GM12878 (cell line): Measurements from ENCODE around the gene TBXAS1. TPM values are rescaled to one million over a fixed set of nuclear protein-coding genes. Genes with fewer than 3 reads are reported as not detected.

Experiments
- ATAC-seq: fragments of 200-7000 bp; cut with Tn5 transposase; 3 replicates; pipeline ENCODE4 v1.9.1; 2020; ENCODE audit warnings: mild to moderate bottlenecking, moderate library complexity
- BruUV-seq: library from RNA; stranded (reverse); fragments of 400-500 nt; replicated peaks from 2 replicates; lab custom pipeline; 2021; lab: Mats Ljungman, UMichigan
- CTCF ChIA-PET: fragments of 300-600 bp; sonication (Branson Sonifier 250); formaldehyde crosslinking; extraction: SDS; loops from one replicate; lab custom pipeline; 2021; ENCODE audit warnings: inconsistent platforms; lab: Yijun Ruan, JAX
- POLR2A ChIA-PET: fragments of 350-600 bp; formaldehyde crosslinking; extraction: SDS; loops from one replicate; lab custom pipeline; 2021; ENCODE audit warnings: inconsistent platforms; lab: Charles Lee
- RAD21 ChIA-PET: fragments of 300-600 bp; sonication (Branson Sonifier 250); formaldehyde crosslinking; loops from one replicate; lab custom pipeline; 2023; ENCODE audit warnings: antibody characterized with exemption; ENCODE audit not compliant: unreplicated experiment; lab: Charles Lee
- SMC1A ChIA-PET: fragments of 300-600 bp; sonication (Branson Sonifier 250); formaldehyde crosslinking; loops from one replicate; lab custom pipeline; 2023; ENCODE audit not compliant: unreplicated experiment, uncharacterized antibody; lab: Charles Lee
- DNase-seq: peaks from one replicate; pipeline ENCODE4 v3.0.0-alpha.2; 2011; ENCODE audit warnings: low read depth, low spot score
- FAIRE-seq: peaks from 3 replicates; lab custom pipeline; 2011; peaks lifted over from hg19 to GRCh38; lab: Jason Lieb, UNC
- H2AFZ ChIP-seq: 2 replicates; pipeline ENCODE4 v1.6.0; 2011; ENCODE audit warnings: low read depth, low read length, control low read depth; ENCODE audit not compliant: control insufficient read depth
- H3K27ac ChIP-seq: 2 replicates; pipeline ENCODE4 v1.5.1; 2011; ENCODE audit warnings: control low read depth; ENCODE audit not compliant: control insufficient read depth, insufficient read depth
- H3K27me3 ChIP-seq, 2 experiments: replicated peaks in 1 of 2; 2 replicates each; pipeline versions ENCODE4 v1.6.0 to v1.6.1; 2011; ENCODE audit warnings: low read length in 1 of 2; ENCODE audit not compliant: control insufficient read depth in 2 of 2, insufficient read depth in 2 of 2
- H3K36me3 ChIP-seq, 2 experiments: 2 replicates each; pipeline ENCODE4 v1.5.1; 2011; ENCODE audit warnings: low read length in 1 of 2; ENCODE audit not compliant: control insufficient read depth in 2 of 2, insufficient read depth in 2 of 2
- H3K4me1 ChIP-seq: 2 replicates; pipeline ENCODE4 v1.6.1; 2011; ENCODE audit warnings: mild to moderate bottlenecking, low read length, moderate library complexity, mixed read lengths; ENCODE audit not compliant: control insufficient read depth, insufficient read depth
- H3K4me2 ChIP-seq: 2 replicates; pipeline ENCODE4 v1.6.0; 2011; ENCODE audit warnings: control low read depth; ENCODE audit not compliant: control insufficient read depth, insufficient read depth
- H3K4me3 ChIP-seq: fragments of 200-600 bp; sonication (generic); 2 replicates; pipeline ENCODE4 v1.5.1; 2016
- H3K79me2 ChIP-seq: 2 replicates; pipeline ENCODE4 v1.6.0; 2011; ENCODE audit warnings: low read length; ENCODE audit not compliant: control insufficient read depth, insufficient read depth
- H3K9ac ChIP-seq: 2 replicates; pipeline ENCODE4 v1.8.0; 2011; ENCODE audit warnings: low read length, control low read depth, mixed read lengths; ENCODE audit not compliant: control insufficient read depth, insufficient read depth
- H3K9me3 ChIP-seq: replicated peaks from 3 replicates; pipeline ENCODE4 v1.5.1; 2011; ENCODE audit warnings: mild to moderate bottlenecking, low read length; ENCODE audit not compliant: control insufficient read depth, insufficient read depth
- H4K20me1 ChIP-seq: 2 replicates; pipeline ENCODE4 v1.6.0; 2011; ENCODE audit not compliant: control insufficient read depth, insufficient read depth
- EZH2 ChIP-seq: IDR thresholded peaks from 2 replicates; pipeline ENCODE4 v1.6.1; 2012; ENCODE audit warnings: low read depth, mild to moderate bottlenecking, control low read depth, inconsistent platforms, low read length, borderline replicate concordance; ENCODE audit not compliant: control insufficient read depth
- FOXK2 ChIP-seq: fragments of 450-650 bp; IDR thresholded peaks from 2 replicates; pipeline ENCODE4 v1.6.1; 2017; ENCODE audit warnings: mild to moderate bottlenecking, moderate library complexity
- HDGF ChIP-seq: fragments of 450-650 bp; IDR thresholded peaks from 2 replicates; pipeline ENCODE4 v1.6.1; 2016; ENCODE audit warnings: antibody characterized with exemption
- KLF5 ChIP-seq: fragments of 450-650 bp; IDR thresholded peaks from 2 replicates; pipeline ENCODE4 v1.6.1; 2014; ENCODE audit warnings: mild to moderate bottlenecking; ENCODE audit not compliant: partially characterized antibody
- POU2F2 ChIP-seq: IDR thresholded peaks from 3 replicates; pipeline ENCODE4 v1.6.1; 2011; ENCODE audit warnings: low read depth, mild to moderate bottlenecking, low read length, borderline replicate concordance
- STAT1 ChIP-seq: fragments of 450-650 bp; conservative IDR thresholded peaks from 2 replicates; pipeline ENCODE4 v1.6.1; 2014; ENCODE audit warnings: antibody characterized with exemption, mild to moderate bottlenecking
- STAT3 ChIP-seq: IDR thresholded peaks from 2 replicates; pipeline ENCODE4 v1.6.1; 2011; ENCODE audit warnings: low read depth, low read length, improper control_type of control experiment
- ZNF24 ChIP-seq: fragments of 450-650 bp; IDR thresholded peaks from 2 replicates; pipeline ENCODE4 v1.6.1; 2017; ENCODE audit warnings: antibody characterized with exemption, mild to moderate bottlenecking
- ZNF274 ChIP-seq: IDR thresholded peaks from one replicate; pipeline ENCODE4 v1.8.0; 2011; ENCODE audit not compliant: insufficient read length, insufficient read depth
- ZNF384 ChIP-seq: IDR thresholded peaks from 2 replicates; pipeline ENCODE4 v1.6.1; 2012; ENCODE audit warnings: low read depth, mild to moderate bottlenecking, low read length, improper control_type of control experiment, borderline replicate concordance
- ZZZ3 ChIP-seq: IDR thresholded peaks from 2 replicates; pipeline ENCODE4 v1.6.1; 2011; ENCODE audit warnings: low read depth; ENCODE audit not compliant: control insufficient read depth, insufficient read length
- WGBS: methylation state at CpG from one replicate; pipeline ENCODE4 v1.1.6; 2016; ENCODE audit warnings: low lambda C conversion rate; ENCODE audit not compliant: insufficient replicate concordance, insufficient coverage; ENCODE audit errors: missing lambda C conversion rate; 5-methylcytosine and 5-hydroxymethylcytosine counted together
- in situ Hi-C: fragments of 300-500 bp; cut with MboI; formaldehyde crosslinking; loops from 9 replicates; pipeline ENCODE4 v1.14.3; 2018; ENCODE audit warnings: mixed read lengths
- intact Hi-C: fragments of 100-400 bp; cut with micrococcal nuclease; formaldehyde crosslinking; loops from one replicate; pipeline ENCODE4 v1.14.2; 2022; ENCODE audit not compliant: unreplicated experiment
- polyA plus RNA-seq, 11 experiments: library from polyadenylated mRNA; depleted of rRNA in 4 of 11; unstranded in 6 of 11; stranded (reverse) in 5 of 11; fragments of >200 nt; fragmentation: Nextera tagmentation in 4 of 11; fragmentation: Illumina TruSeq in 1 of 11; extraction: Ambion mirVana in 4 of 11; extraction: Trizol in 1 of 11; gene quantifications; 1 replicate in 1 of 11; 2 replicates in 10 of 11; pipeline versions ENCODE4 v1.2.1 to v1.2.3, GENCODE V29; 2011 to 2016; ENCODE audit warnings: inconsistent platforms in 2 of 11, missing spikeins in 2 of 11, low read depth in 1 of 11
- total RNA-seq, 4 experiments: library from RNA; depleted of rRNA in 3 of 4; stranded (reverse); fragments of >200 nt in 3 of 4; fragmentation: Illumina TruSeq in 1 of 4; extraction: Trizol in 1 of 4; gene quantifications; 2 replicates each; pipeline versions ENCODE4 v1.2.1 to v1.2.3, GENCODE V29; 2013 to 2021
- TF ChIP-seq, protein P1 (sequence below): fragments of 450-650 bp; IDR thresholded peaks from 2 replicates; pipeline ENCODE4 v1.6.1; 2017; ENCODE audit warnings: mild to moderate bottlenecking, moderate library complexity
- TF ChIP-seq, protein P2 (sequence below): fragments of 450-650 bp; IDR thresholded peaks from 2 replicates; pipeline ENCODE4 v1.6.1; 2016; ENCODE audit warnings: mild to moderate bottlenecking, moderate library complexity, borderline replicate concordance
- TF ChIP-seq, protein P3 (sequence below): IDR thresholded peaks from 2 replicates; pipeline ENCODE4 v1.6.1; 2012; ENCODE audit warnings: low read depth, low read length, improper control_type of control experiment

TBXAS1 gene
- total and polyA plus RNA-seq, 10 of the 15 experiments (the other 5 are each of a cell fraction or from before 2014, with no cell fraction given) = 1.5 to 32.7 (median 16.3) TPM

DNA sequence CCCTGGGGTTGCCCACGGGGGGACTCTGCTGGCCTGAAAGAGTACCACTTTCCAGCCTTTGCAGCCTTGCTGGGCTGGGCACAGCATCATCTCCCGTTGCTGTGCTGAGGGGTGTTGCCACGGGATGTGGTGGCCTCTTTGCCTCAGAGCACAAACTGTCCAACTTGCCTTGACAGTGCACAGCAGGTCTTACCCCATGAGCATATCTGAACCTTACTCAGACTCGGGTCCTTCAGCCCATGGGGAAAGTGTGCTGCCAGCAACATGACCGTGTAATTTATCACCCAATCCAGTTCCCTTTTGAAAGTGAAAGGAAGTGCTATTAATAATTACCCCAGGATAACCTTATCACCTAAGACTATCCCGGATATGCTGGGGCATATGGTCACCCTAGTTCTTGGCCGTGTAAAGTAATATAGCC lies 46.8 kb downstream of the TBXAS1 start (continued):
- TF ChIP-seq, protein P1, sequence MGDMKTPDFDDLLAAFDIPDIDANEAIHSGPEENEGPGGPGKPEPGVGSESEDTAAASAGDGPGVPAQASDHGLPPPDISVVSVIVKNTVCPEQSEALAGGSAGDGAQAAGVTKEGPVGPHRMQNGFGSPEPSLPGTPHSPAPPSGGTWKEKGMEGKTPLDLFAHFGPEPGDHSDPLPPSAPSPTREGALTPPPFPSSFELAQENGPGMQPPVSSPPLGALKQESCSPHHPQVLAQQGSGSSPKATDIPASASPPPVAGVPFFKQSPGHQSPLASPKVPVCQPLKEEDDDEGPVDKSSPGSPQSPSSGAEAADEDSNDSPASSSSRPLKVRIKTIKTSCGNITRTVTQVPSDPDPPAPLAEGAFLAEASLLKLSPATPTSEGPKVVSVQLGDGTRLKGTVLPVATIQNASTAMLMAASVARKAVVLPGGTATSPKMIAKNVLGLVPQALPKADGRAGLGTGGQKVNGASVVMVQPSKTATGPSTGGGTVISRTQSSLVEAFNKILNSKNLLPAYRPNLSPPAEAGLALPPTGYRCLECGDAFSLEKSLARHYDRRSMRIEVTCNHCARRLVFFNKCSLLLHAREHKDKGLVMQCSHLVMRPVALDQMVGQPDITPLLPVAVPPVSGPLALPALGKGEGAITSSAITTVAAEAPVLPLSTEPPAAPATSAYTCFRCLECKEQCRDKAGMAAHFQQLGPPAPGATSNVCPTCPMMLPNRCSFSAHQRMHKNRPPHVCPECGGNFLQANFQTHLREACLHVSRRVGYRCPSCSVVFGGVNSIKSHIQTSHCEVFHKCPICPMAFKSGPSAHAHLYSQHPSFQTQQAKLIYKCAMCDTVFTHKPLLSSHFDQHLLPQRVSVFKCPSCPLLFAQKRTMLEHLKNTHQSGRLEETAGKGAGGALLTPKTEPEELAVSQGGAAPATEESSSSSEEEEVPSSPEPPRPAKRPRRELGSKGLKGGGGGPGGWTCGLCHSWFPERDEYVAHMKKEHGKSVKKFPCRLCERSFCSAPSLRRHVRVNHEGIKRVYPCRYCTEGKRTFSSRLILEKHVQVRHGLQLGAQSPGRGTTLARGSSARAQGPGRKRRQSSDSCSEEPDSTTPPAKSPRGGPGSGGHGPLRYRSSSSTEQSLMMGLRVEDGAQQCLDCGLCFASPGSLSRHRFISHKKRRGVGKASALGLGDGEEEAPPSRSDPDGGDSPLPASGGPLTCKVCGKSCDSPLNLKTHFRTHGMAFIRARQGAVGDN = no peak
- TF ChIP-seq ZNF274 = no peak

DNA sequence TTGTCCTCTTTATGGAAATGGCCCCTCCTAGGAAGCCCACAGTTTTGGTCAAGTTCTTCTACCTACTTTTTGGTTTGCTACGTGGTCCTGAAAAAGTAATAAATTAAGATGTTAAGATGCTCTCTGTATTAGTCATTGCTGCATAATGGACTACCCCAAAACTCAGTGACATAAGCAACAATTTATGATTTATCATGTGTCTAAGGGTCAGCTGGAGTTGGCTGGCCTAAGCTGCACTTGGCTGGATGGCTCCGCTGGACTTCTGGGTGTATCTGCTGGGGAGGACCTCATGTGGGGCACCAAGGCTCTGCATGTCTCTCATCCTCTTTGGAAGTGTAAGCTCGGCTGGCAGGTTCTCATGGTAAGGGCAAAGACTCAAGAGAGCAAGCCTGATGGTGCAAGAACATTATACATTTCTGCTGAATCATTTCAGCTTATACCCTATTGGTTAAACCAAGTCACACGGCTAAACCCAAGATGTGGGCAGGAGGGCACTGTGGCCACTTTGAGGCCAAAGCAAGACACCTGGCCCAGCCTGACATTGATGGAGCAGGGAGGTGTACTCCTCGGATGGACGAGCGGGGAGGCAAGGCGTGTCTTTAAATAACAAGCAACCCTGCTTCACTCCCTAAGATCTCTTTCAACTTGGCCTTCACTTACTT lies 47.7 kb downstream of the TBXAS1 start:
- Histone ChIP-seq H3K27ac (no peak overlapping the region), H3K27me3 (no peaks in the 10 kb centered on the region), H3K36me3 (no peaks in the 10 kb centered on the region), H3K9ac (no peak overlapping the region), H3K4me1 (no peaks in the 10 kb centered on the region; the same call in 1 of the 2 replicates), H2AFZ (no peak overlapping the region), H3K9me3 (no peaks in the 10 kb centered on the region), H3K79me2 (no peaks in the 10 kb centered on the region), H3K4me3 (no peak overlapping the region), H3K4me2 (no peak overlapping the region), H4K20me1 (no peaks in the 10 kb centered on the region)
- RAD21 ChIA-PET = interaction anchor here (0.6 to 1.1 kb wide), 2 partner anchors 16 to 548 kb away, joined by 4 read pairs; no protein-coding TSS in a partner anchor
- BruUV-seq = no TSS peak
- in situ Hi-C loops (no loop called here), intact Hi-C loops (no loop called here)
- 96% methylated on average over 8 of the region's 8 CpGs for WGBS
- SMC1A ChIA-PET = no interaction called here
- POLR2A ChIA-PET = interaction anchor here (0.7 kb wide), 1 partner anchor 39 kb away, joined by 3 read pairs; no protein-coding TSS in a partner anchor
- FAIRE-seq = no peak
- ATAC-seq = no peak
- CTCF ChIA-PET = interaction anchor here (0.6 kb wide), 1 partner anchor 700 kb away, joined by 3 read pairs; no protein-coding TSS in a partner anchor
- DNase-seq = no peak
- no peak for TF ChIP-seq EZH2
- TF ChIP-seq, protein P2, sequence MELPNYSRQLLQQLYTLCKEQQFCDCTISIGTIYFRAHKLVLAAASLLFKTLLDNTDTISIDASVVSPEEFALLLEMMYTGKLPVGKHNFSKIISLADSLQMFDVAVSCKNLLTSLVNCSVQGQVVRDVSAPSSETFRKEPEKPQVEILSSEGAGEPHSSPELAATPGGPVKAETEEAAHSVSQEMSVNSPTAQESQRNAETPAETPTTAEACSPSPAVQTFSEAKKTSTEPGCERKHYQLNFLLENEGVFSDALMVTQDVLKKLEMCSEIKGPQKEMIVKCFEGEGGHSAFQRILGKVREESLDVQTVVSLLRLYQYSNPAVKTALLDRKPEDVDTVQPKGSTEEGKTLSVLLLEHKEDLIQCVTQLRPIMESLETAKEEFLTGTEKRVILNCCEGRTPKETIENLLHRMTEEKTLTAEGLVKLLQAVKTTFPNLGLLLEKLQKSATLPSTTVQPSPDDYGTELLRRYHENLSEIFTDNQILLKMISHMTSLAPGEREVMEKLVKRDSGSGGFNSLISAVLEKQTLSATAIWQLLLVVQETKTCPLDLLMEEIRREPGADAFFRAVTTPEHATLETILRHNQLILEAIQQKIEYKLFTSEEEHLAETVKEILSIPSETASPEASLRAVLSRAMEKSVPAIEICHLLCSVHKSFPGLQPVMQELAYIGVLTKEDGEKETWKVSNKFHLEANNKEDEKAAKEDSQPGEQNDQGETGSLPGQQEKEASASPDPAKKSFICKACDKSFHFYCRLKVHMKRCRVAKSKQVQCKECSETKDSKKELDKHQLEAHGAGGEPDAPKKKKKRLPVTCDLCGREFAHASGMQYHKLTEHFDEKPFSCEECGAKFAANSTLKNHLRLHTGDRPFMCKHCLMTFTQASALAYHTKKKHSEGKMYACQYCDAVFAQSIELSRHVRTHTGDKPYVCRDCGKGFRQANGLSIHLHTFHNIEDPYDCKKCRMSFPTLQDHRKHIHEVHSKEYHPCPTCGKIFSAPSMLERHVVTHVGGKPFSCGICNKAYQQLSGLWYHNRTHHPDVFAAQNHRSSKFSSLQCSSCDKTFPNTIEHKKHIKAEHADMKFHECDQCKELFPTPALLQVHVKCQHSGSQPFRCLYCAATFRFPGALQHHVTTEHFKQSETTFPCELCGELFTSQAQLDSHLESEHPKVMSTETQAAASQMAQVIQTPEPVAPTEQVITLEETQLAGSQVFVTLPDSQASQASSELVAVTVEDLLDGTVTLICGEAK = no peak
- no peak for TF ChIP-seq FOXK2
- TF ChIP-seq KLF5 = no peak
- TF ChIP-seq STAT3 = no peak
- no peak for TF ChIP-seq ZZZ3
- TF ChIP-seq STAT1 = no peak
- no peak for TF ChIP-seq POU2F2
- TF ChIP-seq ZNF384 = no peak
- TF ChIP-seq HDGF = no peak
- no peak for TF ChIP-seq ZNF24
- TF ChIP-seq, protein P3, sequence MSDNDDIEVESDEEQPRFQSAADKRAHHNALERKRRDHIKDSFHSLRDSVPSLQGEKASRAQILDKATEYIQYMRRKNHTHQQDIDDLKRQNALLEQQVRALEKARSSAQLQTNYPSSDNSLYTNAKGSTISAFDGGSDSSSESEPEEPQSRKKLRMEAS = no peak
